Activated T-cell treated with anti-CD3 and anti-CD28 coated beads for 24 hours (primary cell): ENCODE results near the gene SUSD4.
A peak's percentile ranks its signal among the peaks of the same experiment; 100 is the strongest.

Experiments used
- DNase-seq: peaks from one replicate; pipeline ENCODE4 v3.0.0-alpha.2; 2020; ENCODE audit warnings: low read depth

The SUSD4 gene

GRCh38 chr1:223211323-223211985, 152.5 kb downstream of the SUSD4 start:
- DNase-seq: no peak

GRCh38 chr1:223210788-223211120, 153.2 kb downstream of the SUSD4 start:
- no peak for DNase-seq

- no peak for DNase-seq
These were observed 153.8 kb downstream of the SUSD4 start for GRCh38 chr1:223209992-223210787.

GRCh38 chr1:223209293-223209898, 154.6 kb downstream of the SUSD4 start:
- DNase-seq: no peak

- DNase-seq: no peak
These were observed 155.6 kb downstream of the SUSD4 start for GRCh38 chr1:223208164-223209076.

- DNase-seq: no peak
These were observed 156.5 kb downstream of the SUSD4 start for GRCh38 chr1:223207293-223208066.

GRCh38 chr1:223204424-223204823, 159.6 kb downstream of the SUSD4 start:
- no peak for DNase-seq

GRCh38 chr1:223203694-223204093, 160.3 kb downstream of the SUSD4 start:
- no peak for DNase-seq

- DNase-seq: no peak
These were observed 161.0 kb downstream of the SUSD4 start for GRCh38 chr1:223203034-223203408.

GRCh38 chr1:223202376-223203033, 161.5 kb downstream of the SUSD4 start:
- no peak for DNase-seq

- no peak for DNase-seq
These were observed 162.0 kb downstream of the SUSD4 start for GRCh38 chr1:223201967-223202366.

- DNase-seq: no peak
These were observed 163.1 kb downstream of the SUSD4 start for GRCh38 chr1:223200903-223201302.

GRCh38 chr1:223199094-223199647, 164.8 kb downstream of the SUSD4 start:
- no peak for DNase-seq

GRCh38 chr1:223198628-223198965, 165.4 kb downstream of the SUSD4 start:
- no peak for DNase-seq

- no peak for DNase-seq
These were observed 165.9 kb downstream of the SUSD4 start for GRCh38 chr1:223197923-223198627.

- DNase-seq: peak; percentile 61
These were observed 173.9 kb downstream of the SUSD4 start for GRCh38 chr1:223189903-223190724.

GRCh38 chr1:223189525-223189902, 174.5 kb downstream of the SUSD4 start:
- no peak for DNase-seq

- no peak for DNase-seq
These were observed 175.2 kb downstream of the SUSD4 start for GRCh38 chr1:223188618-223189356.

GRCh38 chr1:223186800-223187199, 177.2 kb downstream of the SUSD4 start:
- no peak for DNase-seq
